ENCODE results near the gene NXPH3.

GRCh38 chr17:49572806-49573420, 2.8 kb upstream of the NXPH3 start:
- TF ChIP-seq CTCF (IDR thresholded peaks at IDR 0.05; ENCODE audit: borderline replicate concordance, extremely low read depth, low read length, poor library complexity, severe bottlenecking): no peak
- no peak for TF ChIP-seq EZH2 (IDR thresholded peaks at IDR 0.05; ENCODE audit: borderline replicate concordance, low read depth, low read length, severe bottlenecking)

Measured in DND-41 (cell line).